Thoracic aorta (tissue), 2 donors: ENCODE measurements around the gene ELMOD1. TPM values are rescaled to one million over a fixed set of nuclear protein-coding genes. Genes with fewer than 3 reads are reported as not detected.

Experiments
- ATAC-seq: fragments of 150-250 bp; one replicate; pipeline ENCODE4 v1.8.0; 2017; ENCODE audit warnings: low read depth; ENCODE audit not compliant: insufficient number of reproducible peaks, low FRiP score
- DNase-seq: peaks from one replicate; pipeline ENCODE4 v3.0.0-alpha.2; 2020; ENCODE audit warnings: low spot score
- H3K27ac ChIP-seq, 2 donors: fragments of 200-600 bp; sonication (generic); 1 replicate in 1 of 2; 2 replicates in 1 of 2; pipeline ENCODE4 v1.5.1; 2016; ENCODE audit warnings: mild to moderate bottlenecking in 2 of 2, moderate library complexity in 2 of 2
- H3K27me3 ChIP-seq: fragments of 200-600 bp; sonication (generic); replicated peaks from 2 replicates; pipeline ENCODE4 v1.6.0; 2016; ENCODE audit warnings: mild to moderate bottlenecking; ENCODE audit not compliant: insufficient read depth
- H3K36me3 ChIP-seq: fragments of 200-600 bp; sonication (generic); one replicate; pipeline ENCODE4 v1.5.1; 2016
- H3K4me1 ChIP-seq, 2 donors: fragments of 200-600 bp; sonication (generic); 1 replicate in 1 of 2; 2 replicates in 1 of 2; pipeline versions ENCODE4 v1.5.1 to v1.6.0; 2016; ENCODE audit warnings: low read depth in 2 of 2, mild to moderate bottlenecking in 1 of 2; ENCODE audit not compliant: control insufficient read depth in 1 of 2
- H3K4me3 ChIP-seq: fragments of 200-600 bp; sonication (generic); 2 replicates; pipeline ENCODE4 v1.5.1; 2016; ENCODE audit warnings: mild to moderate bottlenecking
- H3K9me3 ChIP-seq: fragments of 200-600 bp; sonication (generic); 2 replicates; pipeline ENCODE4 v1.5.1; 2016
- total RNA-seq, 2 donors: library from RNA; depleted of rRNA; stranded (reverse); fragments of >200 nt; gene quantifications; one replicate each; pipeline versions ENCODE4 v1.1.0 to v1.2.3, GENCODE V29; 2016
- TF ChIP-seq, protein P1 (sequence below): fragments of 200-600 bp; sonication (generic); IDR thresholded peaks from one replicate; pipeline ENCODE4 v1.5.1; 2019; ENCODE audit warnings: antibody characterized with exemption

ELMOD1 gene
- total RNA-seq, 2 donors from 2014 or later: 3.2 TPM; not detected in 1

DNA sequence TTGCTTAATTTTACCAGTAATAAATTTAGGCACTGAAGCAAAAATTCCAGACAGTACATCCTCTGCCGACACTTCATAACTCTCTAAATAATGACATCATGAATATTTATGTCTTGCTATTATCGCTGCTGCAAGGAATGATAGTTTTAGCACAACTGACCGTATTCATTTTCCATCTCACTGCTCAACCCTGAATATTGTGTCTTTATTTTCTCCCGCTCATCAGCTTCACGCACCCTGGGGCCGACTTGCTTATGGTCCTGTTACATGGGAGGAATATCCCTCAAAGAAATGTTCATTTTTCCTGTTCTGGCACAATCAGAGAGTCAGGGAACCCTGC, 87.7 kb downstream of the ELMOD1 start:
- Histone ChIP-seq H3K9me3 (no peaks in the 10 kb centered on the region), H3K36me3 (no peaks in the 10 kb centered on the region), H3K27me3 (no peaks in the 10 kb centered on the region), H3K4me3 (no peak overlapping the region), H3K27ac (no peak overlapping the region), H3K4me1 (no peaks in the 10 kb centered on the region)
- TF ChIP-seq, protein P1, sequence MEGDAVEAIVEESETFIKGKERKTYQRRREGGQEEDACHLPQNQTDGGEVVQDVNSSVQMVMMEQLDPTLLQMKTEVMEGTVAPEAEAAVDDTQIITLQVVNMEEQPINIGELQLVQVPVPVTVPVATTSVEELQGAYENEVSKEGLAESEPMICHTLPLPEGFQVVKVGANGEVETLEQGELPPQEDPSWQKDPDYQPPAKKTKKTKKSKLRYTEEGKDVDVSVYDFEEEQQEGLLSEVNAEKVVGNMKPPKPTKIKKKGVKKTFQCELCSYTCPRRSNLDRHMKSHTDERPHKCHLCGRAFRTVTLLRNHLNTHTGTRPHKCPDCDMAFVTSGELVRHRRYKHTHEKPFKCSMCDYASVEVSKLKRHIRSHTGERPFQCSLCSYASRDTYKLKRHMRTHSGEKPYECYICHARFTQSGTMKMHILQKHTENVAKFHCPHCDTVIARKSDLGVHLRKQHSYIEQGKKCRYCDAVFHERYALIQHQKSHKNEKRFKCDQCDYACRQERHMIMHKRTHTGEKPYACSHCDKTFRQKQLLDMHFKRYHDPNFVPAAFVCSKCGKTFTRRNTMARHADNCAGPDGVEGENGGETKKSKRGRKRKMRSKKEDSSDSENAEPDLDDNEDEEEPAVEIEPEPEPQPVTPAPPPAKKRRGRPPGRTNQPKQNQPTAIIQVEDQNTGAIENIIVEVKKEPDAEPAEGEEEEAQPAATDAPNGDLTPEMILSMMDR: no peak
- DNase-seq (no peak), ATAC-seq (no peak)

DNA sequence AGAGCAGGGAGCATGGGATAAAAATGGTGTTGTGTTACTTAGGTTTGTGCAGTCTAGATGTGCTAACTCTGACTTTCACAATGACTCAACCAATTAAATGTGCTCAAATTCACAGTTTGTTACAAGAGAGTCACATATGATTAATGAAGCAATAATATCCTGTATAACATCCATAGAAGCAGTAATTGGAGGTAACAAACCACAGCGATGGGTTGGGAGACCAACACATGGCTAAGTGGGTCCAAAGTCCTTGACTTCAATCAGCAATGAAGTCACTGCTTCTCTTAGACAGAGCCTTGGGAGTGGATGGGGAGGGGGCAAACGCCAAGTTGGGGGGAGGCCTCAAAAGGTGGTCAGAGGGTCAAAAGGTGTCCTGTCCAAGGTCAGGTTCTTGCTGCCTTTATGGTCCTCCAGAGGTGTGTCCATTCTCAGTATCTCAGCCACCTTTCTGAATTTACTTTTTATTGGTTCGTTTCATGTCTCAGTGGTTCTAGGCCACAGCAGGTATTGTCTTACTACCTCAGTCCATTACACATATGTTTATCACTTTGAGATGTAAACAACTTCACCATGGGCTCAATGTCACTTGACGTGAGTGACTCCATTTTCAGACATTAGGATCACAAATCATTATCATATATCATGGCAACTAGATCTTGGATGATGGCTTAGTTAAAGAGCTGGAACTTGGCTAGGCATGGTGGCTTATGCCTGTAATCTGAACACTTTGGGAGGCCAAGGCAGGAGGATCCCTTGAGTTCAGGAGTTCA, 88.5 kb downstream of the ELMOD1 start:
- TF ChIP-seq, protein P1: no peak
- Histone ChIP-seq H3K4me3 (no peak overlapping the region), H3K27ac (no peak overlapping the region), H3K9me3 (no peaks in the 10 kb centered on the region), H3K27me3 (no peaks in the 10 kb centered on the region), H3K36me3 (no peaks in the 10 kb centered on the region), H3K4me1 (no peaks in the 10 kb centered on the region)
- ATAC-seq (no peak), DNase-seq (no peak)

DNA sequence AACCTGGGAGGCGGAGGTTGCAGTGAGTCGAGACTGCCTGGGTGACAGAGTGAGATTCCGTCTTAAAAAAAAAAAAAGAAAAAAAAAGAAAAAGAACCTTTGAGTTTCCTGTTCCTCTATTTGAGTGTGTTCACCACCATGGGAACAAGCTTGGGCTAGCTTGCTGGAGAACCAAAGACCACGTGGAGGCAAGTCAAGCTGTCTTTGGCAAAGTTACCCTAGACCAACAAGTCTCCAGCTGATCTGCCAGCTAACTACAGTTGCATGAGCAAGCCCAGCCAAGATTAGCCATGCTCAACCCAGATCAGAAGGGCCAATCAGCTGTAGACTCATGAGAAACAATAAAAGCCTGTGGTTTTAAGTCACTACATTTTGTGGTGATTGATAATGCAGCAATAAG, 91.2 kb downstream of the ELMOD1 start:
- no peaks in the 10 kb centered on the region for H3K36me3 ChIP-seq
- no peaks in the 10 kb centered on the region for H3K9me3 ChIP-seq
- no peak overlapping the region for H3K4me3 ChIP-seq
- H3K27ac ChIP-seq: no peak overlapping the region
- TF ChIP-seq, protein P1: no peak
- ATAC-seq (no peak), DNase-seq (no peak)
- H3K27me3 ChIP-seq: no peaks in the 10 kb centered on the region
- no peaks in the 10 kb centered on the region for H3K4me1 ChIP-seq

DNA sequence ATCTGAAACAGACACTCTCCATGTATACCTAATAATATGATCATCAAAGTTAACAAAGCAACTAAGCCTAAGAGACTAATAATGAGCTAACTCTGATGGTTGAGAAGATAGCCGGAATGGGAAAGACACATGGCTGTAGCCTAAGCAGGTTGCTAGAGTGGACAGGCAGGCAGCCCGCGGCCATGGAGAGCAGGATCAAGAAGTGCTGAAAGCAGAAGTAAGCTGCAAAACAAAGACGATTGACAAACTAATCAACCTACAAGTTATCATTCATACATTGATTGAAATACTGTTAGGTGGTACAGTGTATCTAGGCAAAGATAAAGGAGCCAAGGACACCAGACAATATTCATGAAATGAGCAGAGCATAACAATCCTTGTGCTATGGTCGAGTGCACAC, 91.6 kb downstream of the ELMOD1 start:
- H3K4me1 ChIP-seq: no peaks in the 10 kb centered on the region
- no peak for ATAC-seq
- no peak for DNase-seq
- TF ChIP-seq, protein P1: no peak
- H3K27me3 ChIP-seq: no peaks in the 10 kb centered on the region
- H3K9me3 ChIP-seq: no peaks in the 10 kb centered on the region
- no peak overlapping the region for H3K4me3 ChIP-seq
- no peaks in the 10 kb centered on the region for H3K36me3 ChIP-seq
- H3K27ac ChIP-seq: no peak overlapping the region

DNA sequence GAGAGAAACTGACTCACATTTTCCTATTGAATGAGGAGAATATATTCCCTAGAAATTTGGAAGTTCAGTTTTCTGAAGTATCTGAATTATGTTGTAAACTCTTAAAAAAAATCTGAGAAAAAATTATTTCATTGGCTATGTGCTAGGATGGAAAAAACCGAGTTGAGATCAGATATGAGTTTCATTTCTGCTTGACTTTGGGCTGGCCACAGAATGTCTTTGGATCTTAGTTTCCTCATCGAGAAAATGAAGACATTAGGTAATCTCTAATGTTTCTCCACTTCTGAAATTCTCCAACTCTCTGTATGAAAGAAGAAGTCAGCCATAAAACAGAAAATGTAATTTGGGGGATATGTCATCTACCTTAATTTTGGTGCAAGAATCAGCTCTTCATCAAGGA, 92.1 kb downstream of the ELMOD1 start:
- ATAC-seq: no peak
- Histone ChIP-seq H3K4me1 (no peaks in the 10 kb centered on the region), H3K9me3 (no peaks in the 10 kb centered on the region), H3K27me3 (no peaks in the 10 kb centered on the region), H3K27ac (no peak overlapping the region), H3K36me3 (no peaks in the 10 kb centered on the region), H3K4me3 (no peak overlapping the region)
- TF ChIP-seq, protein P1: no peak
- DNase-seq: no peak
